HG03521 (cell line): ENCODE results near the gene HES5.

Experiments used
- ATAC-seq: cut with Tn5 transposase; IDR thresholded peaks from one replicate; pipeline ENCODE4 v1.9.1; 2021; ENCODE audit warnings: mild to moderate bottlenecking, moderate library complexity; ENCODE audit not compliant: unreplicated experiment

HES5 gene

DNA sequence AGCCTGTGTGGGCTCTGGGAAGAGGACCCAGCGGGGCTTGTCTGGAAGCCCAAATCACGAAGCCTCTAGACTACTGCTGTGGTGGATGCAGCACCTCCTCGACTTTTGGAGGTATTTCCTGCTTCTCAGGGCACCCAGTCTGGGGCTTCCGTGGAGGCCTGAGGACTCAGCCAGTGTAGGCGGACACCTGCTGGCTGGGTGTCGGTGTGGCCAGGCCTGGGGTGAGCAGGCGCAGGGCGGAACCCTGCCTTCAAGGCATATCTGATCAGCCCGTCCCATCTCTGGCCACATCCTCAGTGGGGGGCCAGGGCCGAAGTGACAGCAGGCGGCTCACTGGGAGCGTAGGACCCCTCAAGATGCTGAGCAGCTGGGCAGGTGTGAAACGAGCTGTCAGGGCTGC lies 47.0 kb downstream of the HES5 start:
- no peak for ATAC-seq

DNA sequence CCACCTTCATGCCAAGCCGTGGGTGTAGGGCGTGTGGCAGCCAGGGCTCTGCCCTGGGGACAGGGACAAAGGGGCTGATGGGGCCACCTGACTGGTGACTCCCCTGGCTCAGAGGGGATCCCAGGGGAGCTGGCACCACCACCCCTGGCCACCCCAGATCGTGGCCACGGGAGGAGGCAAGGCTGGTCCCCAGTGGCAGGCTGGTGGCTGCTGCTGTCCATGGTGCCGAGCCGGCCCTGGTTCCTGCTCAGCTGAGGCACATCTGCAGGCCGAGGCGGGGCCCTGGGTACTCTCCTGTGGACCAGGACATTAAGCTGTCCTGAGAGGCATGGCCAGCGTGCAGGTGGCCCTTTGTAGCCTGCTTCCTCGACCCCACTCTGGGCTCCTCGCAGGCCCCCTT lies 47.5 kb downstream of the HES5 start:
- ATAC-seq = no peak

DNA sequence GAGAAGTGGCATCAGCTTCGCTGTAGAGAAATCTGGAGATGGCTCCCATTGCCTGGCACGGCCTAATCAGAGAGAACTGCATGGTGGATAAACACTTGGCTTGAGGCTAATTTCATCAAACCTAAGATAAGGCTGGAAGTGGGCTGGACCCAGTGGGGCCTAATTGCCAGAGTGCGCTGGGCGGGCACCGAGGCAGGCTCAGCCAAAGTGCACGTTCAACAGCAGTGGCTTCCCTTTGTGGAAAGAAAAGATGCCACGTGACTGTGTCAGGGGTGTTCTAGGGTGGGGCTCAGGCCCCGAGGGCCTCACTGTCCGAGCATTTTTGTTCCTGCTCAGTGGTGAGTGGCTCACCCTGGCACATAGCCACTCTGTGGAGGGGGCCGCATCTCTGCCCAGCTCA lies 48.2 kb downstream of the HES5 start:
- no peak for ATAC-seq

DNA sequence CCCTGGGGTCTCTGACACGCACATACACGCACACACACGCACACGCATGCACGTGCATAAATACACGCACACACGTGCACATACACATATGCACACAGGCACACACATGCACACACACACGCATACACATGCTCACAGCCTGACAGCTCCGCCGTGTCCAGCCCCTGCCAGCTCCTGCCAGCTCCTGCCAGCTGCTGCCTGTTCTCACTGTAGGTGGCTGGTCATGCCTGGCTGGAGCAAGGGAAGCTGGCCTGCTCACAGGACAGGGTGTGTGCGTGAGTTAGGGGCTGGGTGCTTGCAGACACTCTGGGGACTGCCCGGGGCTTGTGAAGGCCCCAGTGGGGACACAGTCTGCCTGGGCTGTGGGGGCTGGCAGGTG lies 49.1 kb downstream of the HES5 start:
- no peak for ATAC-seq

DNA sequence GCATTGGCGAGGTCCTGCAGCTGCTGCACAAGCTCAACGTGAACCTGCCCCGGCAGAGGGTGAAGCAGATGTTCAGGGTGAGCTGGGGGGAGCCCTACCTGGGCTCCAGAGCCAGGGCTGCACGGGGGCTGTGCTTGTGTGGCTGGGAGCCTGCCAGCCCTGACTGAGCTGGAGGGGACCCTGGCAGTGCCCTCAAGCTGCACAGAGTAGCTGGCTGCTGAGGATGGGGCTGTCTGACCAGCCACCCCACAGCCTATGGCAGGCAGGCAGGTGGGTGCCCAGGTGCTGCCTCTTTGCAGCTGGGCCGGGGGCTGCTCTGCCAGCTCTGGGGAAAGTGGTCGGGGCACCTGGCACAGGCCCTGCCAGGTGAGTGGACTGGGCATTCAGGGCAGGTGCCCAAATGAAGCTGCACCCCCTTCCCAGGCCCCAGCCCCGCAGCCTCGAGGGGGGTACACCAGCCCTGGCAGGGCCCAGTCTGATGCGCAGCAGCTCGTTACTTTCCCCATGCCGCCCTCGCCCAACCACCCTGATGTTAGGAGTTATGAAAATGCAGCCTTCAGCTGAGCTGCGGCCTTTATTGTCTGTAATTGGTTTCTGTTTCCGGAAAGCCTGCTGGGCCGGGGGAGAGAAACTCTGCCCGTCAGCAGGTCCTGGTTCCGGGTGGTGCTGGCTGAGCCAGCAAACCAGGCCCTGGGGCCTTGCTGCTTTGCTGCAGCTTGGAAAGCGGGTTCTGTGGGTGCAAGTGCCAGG lies 49.7 kb downstream of the HES5 start:
- ATAC-seq = no peak

DNA sequence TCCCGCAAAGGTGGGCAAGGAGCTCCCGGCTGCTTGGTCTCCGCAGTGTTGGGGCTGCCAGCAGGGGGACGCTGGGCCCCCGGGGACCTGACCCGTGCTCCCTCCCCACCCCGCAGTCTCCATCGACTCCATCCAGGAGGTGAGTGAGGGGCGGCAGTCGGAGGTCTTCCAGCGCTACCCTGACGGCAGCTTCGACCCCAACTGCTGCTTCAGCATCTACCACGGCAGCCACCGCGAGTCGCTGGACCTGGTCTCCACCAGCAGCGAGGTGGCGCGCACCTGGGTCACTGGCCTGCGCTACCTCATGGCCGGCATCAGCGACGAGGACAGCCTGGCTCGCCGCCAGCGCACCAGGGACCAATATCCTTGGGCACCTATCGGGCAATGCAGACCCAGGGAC lies 50.4 kb downstream of the HES5 start:
- no peak for ATAC-seq

DNA sequence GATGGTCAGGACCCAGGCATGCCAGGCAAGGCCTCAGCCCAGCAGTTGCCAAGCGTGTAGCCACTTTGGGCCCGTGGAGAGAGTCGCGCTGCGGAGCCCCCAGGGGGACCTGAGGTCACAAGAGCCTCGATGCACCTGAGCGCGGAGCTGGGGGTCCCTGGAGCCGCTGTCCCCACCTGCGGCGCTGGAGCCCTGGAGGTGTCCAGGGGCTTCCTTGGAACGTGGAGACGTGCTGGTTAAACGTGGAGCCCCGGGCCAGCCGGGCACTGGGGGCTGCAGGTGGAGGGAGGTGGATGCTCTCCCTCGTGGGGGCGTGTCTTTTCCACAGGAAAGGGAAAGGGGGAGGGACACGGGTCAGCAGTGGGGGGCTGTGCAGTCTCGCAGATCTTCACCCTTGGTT lies 50.9 kb downstream of the HES5 start:
- no peak for ATAC-seq
